ENCODE results near the gene FCER2.

DNA sequence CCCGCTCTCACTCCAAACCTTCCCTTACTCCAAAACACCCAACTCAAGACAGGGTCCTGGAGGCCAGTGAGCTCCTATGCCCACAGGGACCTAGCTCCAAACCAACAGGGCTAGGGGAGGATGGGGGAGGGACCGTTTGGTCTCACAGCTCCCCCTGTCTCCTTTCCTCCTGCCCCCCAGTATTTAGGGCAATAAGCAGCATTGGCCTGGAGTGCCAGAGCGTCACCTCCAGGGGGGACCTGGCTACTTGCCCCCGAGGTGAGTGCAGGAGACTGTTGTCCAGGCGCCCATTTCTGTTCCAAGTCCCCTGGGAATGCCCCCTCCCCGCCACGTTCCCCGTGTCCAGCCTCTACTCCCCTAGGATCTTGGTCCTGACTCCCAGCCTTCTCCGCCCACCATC, 32.3 kb downstream of the FCER2 start:
- TF ChIP-seq CTCF (IDR thresholded peaks at IDR 0.05; ENCODE audit: low read depth, low read length, missing input control) (no peak), HNF4G (IDR thresholded peaks at IDR 0.05) (no peak), SP1 (IDR thresholded peaks at IDR 0.05) (no peak), TAF1 (conservative IDR thresholded peaks at IDR 0.05) (no peak), YY1 (IDR thresholded peaks at IDR 0.05) (no peak), JUND (IDR thresholded peaks at IDR 0.05) (no peak), RAD21 (IDR thresholded peaks at IDR 0.05) (no peak), FOXA1 (IDR thresholded peaks at IDR 0.05) (no peak)
- TF ChIP-seq, protein P1, sequence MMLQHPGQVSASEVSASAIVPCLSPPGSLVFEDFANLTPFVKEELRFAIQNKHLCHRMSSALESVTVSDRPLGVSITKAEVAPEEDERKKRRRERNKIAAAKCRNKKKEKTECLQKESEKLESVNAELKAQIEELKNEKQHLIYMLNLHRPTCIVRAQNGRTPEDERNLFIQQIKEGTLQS (IDR thresholded peaks at IDR 0.05): no peak
- TF ChIP-seq, protein P2, sequence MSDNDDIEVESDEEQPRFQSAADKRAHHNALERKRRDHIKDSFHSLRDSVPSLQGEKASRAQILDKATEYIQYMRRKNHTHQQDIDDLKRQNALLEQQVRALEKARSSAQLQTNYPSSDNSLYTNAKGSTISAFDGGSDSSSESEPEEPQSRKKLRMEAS (IDR thresholded peaks at IDR 0.05): no peak

All from liver (tissue), 3 donors.